Measurements from ENCODE around the gene OSBPL5. TPM values are rescaled to one million over a fixed set of nuclear protein-coding genes. Genes with fewer than 3 reads are reported as not detected.

Gene OSBPL5
- total and polyA plus RNA-seq, 12 donors, result 2.7 to 30.6 (median 20.7) TPM

GRCh38 chr11:3160252-3161031 lies 4.7 kb downstream of the OSBPL5 start:
- Histone ChIP-seq H3K27ac (peak overlapping the region in 4 of 5 donors; percentile 0 to 88 (median 64)), H3K4me1 (replicated peaks in 1 of 2) (peaks cover 10 to 38% of the 10 kb centered on the region in 2 donors), H3K9me3 (replicated peaks in 1 of 3) (no peaks in the 10 kb centered on the region), H3K27me3 (no peaks in the 10 kb centered on the region), H3K36me3 (replicated peaks in 1 of 2) (no peaks in the 10 kb centered on the region), H3K4me3 (peak overlapping the region in 3 of 4 donors; percentile 18 to 68 (median 37))
- intact Hi-C loops (cut with DNase I), result no loop called here
- WGBS, 4 donors, result 0 to 3% (median 2%) methylated on average over 29 to 48 of the region's 48 CpGs
- peak; percentile 88 to 96 (median 92) for DNase-seq
- TF ChIP-seq CTCF (IDR thresholded peaks at IDR 0.05) (no peak), POLR2A (IDR thresholded peaks at IDR 0.05) (peak; percentile 16 to 24)

GRCh38 chr11:3159296-3160190 lies 5.6 kb downstream of the OSBPL5 start:
- Histone ChIP-seq H3K27ac (peak overlapping the region in 3 of 5 donors; percentile 54 to 88 (median 75)), H3K4me1 (replicated peaks in 1 of 2) (peaks cover 7 to 39% of the 10 kb centered on the region in 2 donors), H3K4me3 (peak overlapping the region in 3 of 4 donors; percentile 18 to 68 (median 37)), H3K9me3 (replicated peaks in 1 of 3) (no peaks in the 10 kb centered on the region), H3K27me3 (no peaks in the 10 kb centered on the region), H3K36me3 (replicated peaks in 1 of 2) (no peaks in the 10 kb centered on the region)
- 46 to 72% (median 58%) methylated on average over 5 to 14 of the region's 14 CpGs for WGBS, 4 donors
- TF ChIP-seq CTCF (IDR thresholded peaks at IDR 0.05) (no peak), POLR2A (IDR thresholded peaks at IDR 0.05) (no peak)
- peak in 5 of 7 donors; percentile 43 to 93 (median 52) for DNase-seq
- intact Hi-C loops (cut with DNase I), result no loop called here

GRCh38 chr11:3158821-3159220 lies 6.3 kb downstream of the OSBPL5 start:
- DNase-seq, result peak in 1 of 7 donors; percentile 8
- H3K4me3 ChIP-seq, result no peak overlapping the region

GRCh38 chr11:3158131-3158591 lies 6.9 kb downstream of the OSBPL5 start:
- intact Hi-C loops (cut with DNase I), result no loop called here
- Histone ChIP-seq H3K4me3 (no peak overlapping the region), H3K27ac (no peak overlapping the region), H3K27me3 (no peaks in the 10 kb centered on the region), H3K9me3 (replicated peaks in 1 of 3) (no peaks in the 10 kb centered on the region), H3K36me3 (replicated peaks in 1 of 2) (no peaks in the 10 kb centered on the region), H3K4me1 (replicated peaks in 1 of 2) (peaks cover 7 to 28% of the 10 kb centered on the region in 2 donors)
- DNase-seq, result no peak
- WGBS, 4 donors, result 90 to 93% (median 92%) methylated on average over 14 to 18 of the region's 18 CpGs
- TF ChIP-seq CTCF (IDR thresholded peaks at IDR 0.05), result no peak
- TF ChIP-seq POLR2A (IDR thresholded peaks at IDR 0.05), result no peak

More at GRCh38 chr11:3158821-3159220, 6.3 kb downstream of the OSBPL5 start:
- Histone ChIP-seq H3K9me3 (replicated peaks in 1 of 3) (no peaks in the 10 kb centered on the region), H3K36me3 (replicated peaks in 1 of 2) (no peaks in the 10 kb centered on the region), H3K4me1 (replicated peaks in 1 of 2) (peaks cover 7 to 32% of the 10 kb centered on the region in 2 donors), H3K27ac (peak overlapping the region in 1 of 5 donors; percentile 88), H3K27me3 (no peaks in the 10 kb centered on the region)
- no peak for TF ChIP-seq POLR2A (IDR thresholded peaks at IDR 0.05)
- intact Hi-C loops (cut with DNase I), result no loop called here
- WGBS, 4 donors, result 88 to 93% (median 91%) methylated on average over 7 to 13 of the region's 13 CpGs
